ENCODE measurements around the gene GDPD2. TPM values are rescaled to one million over a fixed set of nuclear protein-coding genes. Genes with fewer than 3 reads are reported as not detected.

GDPD2 gene
- total RNA-seq, 1 donor from 2014 or later: not detected

- H3K27me3 ChIP-seq (ENCODE audit: low read depth): peaks cover 33% of the 10 kb centered on the region
- H3K4me1 ChIP-seq: peaks cover 8% of the 10 kb centered on the region
- no peak overlapping the region for H3K27ac ChIP-seq (replicated peaks)
- no peaks in the 10 kb centered on the region for H3K9me3 ChIP-seq (replicated peaks)
- no peak for TF ChIP-seq CTCF (IDR thresholded peaks at IDR 0.05; ENCODE audit: borderline replicate concordance)
- intact Hi-C loops (cut with micrococcal nuclease): no loop called here
- DNase-seq: no peak
- no peak overlapping the region for H3K4me3 ChIP-seq
- H3K36me3 ChIP-seq: no peaks in the 10 kb centered on the region
Measured at GRCh38 chrX:70446380-70447350, 23.6 kb downstream of the GDPD2 start.

- TF ChIP-seq CTCF (IDR thresholded peaks at IDR 0.05; ENCODE audit: borderline replicate concordance): no peak
- H3K27ac ChIP-seq (replicated peaks): no peak overlapping the region
- DNase-seq: no peak
- no peaks in the 10 kb centered on the region for H3K9me3 ChIP-seq (replicated peaks)
- no peak overlapping the region for H3K4me3 ChIP-seq
- no peaks in the 10 kb centered on the region for H3K36me3 ChIP-seq
- intact Hi-C loops (cut with micrococcal nuclease): no loop called here
- peaks cover 10% of the 10 kb centered on the region for H3K27me3 ChIP-seq (ENCODE audit: low read depth)
- peaks cover 16% of the 10 kb centered on the region for H3K4me1 ChIP-seq
Measured at GRCh38 chrX:70449457-70449966, 26.4 kb downstream of the GDPD2 start.

GRCh38 chrX:70452143-70452733, 29.1 kb downstream of the GDPD2 start:
- intact Hi-C loops (cut with micrococcal nuclease): no loop called here
- Histone ChIP-seq H3K4me1 (peaks cover 8% of the 10 kb centered on the region), H3K36me3 (no peaks in the 10 kb centered on the region), H3K27me3 (ENCODE audit: low read depth) (no peaks in the 10 kb centered on the region), H3K27ac (replicated peaks) (peak overlapping the region; percentile 65), H3K4me3 (peak overlapping the region; percentile 73), H3K9me3 (replicated peaks) (no peaks in the 10 kb centered on the region)
- peak; percentile 76 for TF ChIP-seq CTCF (IDR thresholded peaks at IDR 0.05; ENCODE audit: borderline replicate concordance)
- DNase-seq: peak; percentile 37

GRCh38 chrX:70453024-70453618, 30.0 kb downstream of the GDPD2 start:
- no peak for DNase-seq
- intact Hi-C loops (cut with micrococcal nuclease): no loop called here
- TF ChIP-seq CTCF (IDR thresholded peaks at IDR 0.05; ENCODE audit: borderline replicate concordance): no peak
- no peaks in the 10 kb centered on the region for H3K27me3 ChIP-seq (ENCODE audit: low read depth)
- H3K9me3 ChIP-seq (replicated peaks): no peaks in the 10 kb centered on the region
- no peak overlapping the region for H3K27ac ChIP-seq (replicated peaks)
- peak overlapping the region; percentile 73 for H3K4me3 ChIP-seq
- H3K4me1 ChIP-seq: peaks cover 8% of the 10 kb centered on the region
- no peaks in the 10 kb centered on the region for H3K36me3 ChIP-seq

Measured in left ventricle myocardium inferior (tissue), 1 donor.